IPS-20b (cell line): ENCODE measurements around the gene OR10H5.
"Not testable (repeated sequence)": the region's sequence is repeated elsewhere in the genome, so short reads cannot be mapped to it uniquely, and the experiment has no call there.

Experiments used
- H3K27ac ChIP-seq: one replicate; pipeline ENCODE4 v1.5.1; 2013; ENCODE audit warnings: low read length
- H3K27me3 ChIP-seq: 2 replicates; pipeline ENCODE4 v1.6.1; 2013; ENCODE audit warnings: mild to moderate bottlenecking, low read length, inconsistent platforms; ENCODE audit not compliant: insufficient read depth
- H3K36me3 ChIP-seq: 2 replicates; pipeline ENCODE4 v1.6.1; 2013; ENCODE audit warnings: low read depth, mild to moderate bottlenecking, inconsistent platforms, low read length, moderate library complexity; ENCODE audit not compliant: insufficient read depth
- H3K4me1 ChIP-seq: 2 replicates; pipeline ENCODE4 v1.6.1; 2013; ENCODE audit warnings: mild to moderate bottlenecking, control low read depth, inconsistent platforms, low read length, moderate library complexity; ENCODE audit not compliant: insufficient read depth
- H3K4me3 ChIP-seq: 2 replicates; pipeline ENCODE4 v1.5.1; 2013; ENCODE audit warnings: mild to moderate bottlenecking, low read length, inconsistent platforms
- H3K9ac ChIP-seq: 2 replicates; pipeline ENCODE4 v1.6.1; 2013; ENCODE audit warnings: low read depth, mild to moderate bottlenecking, inconsistent platforms, low read length, moderate library complexity
- H3K9me3 ChIP-seq: 2 replicates; pipeline ENCODE4 v1.6.1; 2013; ENCODE audit warnings: mild to moderate bottlenecking, low read depth, low read length, inconsistent platforms; ENCODE audit not compliant: insufficient read depth

Gene OR10H5, protein sequence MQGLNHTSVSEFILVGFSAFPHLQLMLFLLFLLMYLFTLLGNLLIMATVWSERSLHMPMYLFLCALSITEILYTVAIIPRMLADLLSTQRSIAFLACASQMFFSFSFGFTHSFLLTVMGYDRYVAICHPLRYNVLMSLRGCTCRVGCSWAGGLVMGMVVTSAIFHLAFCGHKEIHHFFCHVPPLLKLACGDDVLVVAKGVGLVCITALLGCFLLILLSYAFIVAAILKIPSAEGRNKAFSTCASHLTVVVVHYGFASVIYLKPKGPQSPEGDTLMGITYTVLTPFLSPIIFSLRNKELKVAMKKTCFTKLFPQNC

DNA sequence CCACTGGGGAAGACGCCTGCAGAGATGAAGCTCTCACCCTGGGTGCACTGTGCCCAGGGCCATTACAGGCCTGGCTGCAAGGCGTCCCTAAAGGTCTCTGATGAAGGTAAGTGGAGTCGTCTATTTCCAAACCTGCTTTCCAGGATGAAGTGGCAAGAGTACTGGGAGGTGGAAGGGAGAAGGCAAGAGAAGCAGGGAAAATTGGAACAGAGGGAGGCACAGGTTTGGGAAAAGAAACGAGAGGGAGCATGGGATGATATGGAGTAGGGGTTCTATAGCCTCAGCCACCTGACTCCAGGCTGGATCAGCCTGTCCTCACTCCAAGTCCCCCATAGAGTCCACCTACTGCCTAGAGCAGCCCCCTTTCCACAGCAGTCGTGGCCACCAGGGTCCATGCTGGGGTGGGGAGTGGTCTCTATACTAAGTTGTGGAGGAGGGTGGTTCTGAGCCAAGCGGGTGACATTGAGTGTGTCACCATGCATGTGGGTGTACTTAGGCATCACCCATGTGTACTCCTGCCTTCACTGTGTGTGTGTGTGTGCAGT is at the start of gene OR10H5:
TSS of gene OR10H5 (plus strand) at position 51 of the 545 bp plus-strand sequence. CDS start 6,388 bp downstream, outside the sequence.
- Histone ChIP-seq H3K4me1 (no peaks in the 10 kb centered on the region), H3K4me3 (no peak within 1 kb of the TSS), H3K27ac (no peak within 1 kb of the TSS), H3K27me3 (no peaks in the 10 kb centered on the region), H3K9me3 (peaks cover 71% of the 10 kb centered on the region), H3K9ac (no peak within 1 kb of the TSS), H3K36me3 (no peaks in the 10 kb centered on the region)

DNA sequence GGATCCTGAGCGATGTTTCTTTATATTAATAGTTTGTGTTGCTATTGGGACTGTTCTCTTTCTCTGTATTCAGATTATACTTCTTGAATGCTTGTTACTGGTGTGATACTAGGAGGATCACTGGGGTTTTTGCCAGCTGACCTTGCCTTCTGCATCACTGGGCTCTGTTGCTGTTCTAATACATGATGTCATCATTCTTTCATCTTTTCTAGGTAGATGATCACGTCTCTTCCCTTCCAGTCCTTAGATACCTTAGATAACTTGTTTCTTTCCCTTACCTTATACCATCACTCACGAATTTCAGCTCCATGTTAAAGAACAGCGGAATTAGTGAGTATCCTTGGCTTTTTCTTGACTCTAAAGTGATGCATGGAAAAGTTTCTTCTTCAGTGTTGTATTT is 49.7 kb upstream of the OR10H5 start, which contains the start of gene OR10H3:
TSS of gene OR10H3 (plus strand) at position 264 of the 400 bp plus-strand sequence. CDS start 3,408 bp downstream, outside the sequence.
- no peak within 1 kb of the TSS for H3K4me3 ChIP-seq
- H3K4me1 ChIP-seq: no peaks in the 10 kb centered on the region
- no peak within 1 kb of the TSS for H3K27ac ChIP-seq
- no peaks in the 10 kb centered on the region for H3K36me3 ChIP-seq
- H3K9ac ChIP-seq: no peak within 1 kb of the TSS
- H3K9me3 ChIP-seq: peaks cover 91% of the 10 kb centered on the region
- H3K27me3 ChIP-seq: no peaks in the 10 kb centered on the region

DNA sequence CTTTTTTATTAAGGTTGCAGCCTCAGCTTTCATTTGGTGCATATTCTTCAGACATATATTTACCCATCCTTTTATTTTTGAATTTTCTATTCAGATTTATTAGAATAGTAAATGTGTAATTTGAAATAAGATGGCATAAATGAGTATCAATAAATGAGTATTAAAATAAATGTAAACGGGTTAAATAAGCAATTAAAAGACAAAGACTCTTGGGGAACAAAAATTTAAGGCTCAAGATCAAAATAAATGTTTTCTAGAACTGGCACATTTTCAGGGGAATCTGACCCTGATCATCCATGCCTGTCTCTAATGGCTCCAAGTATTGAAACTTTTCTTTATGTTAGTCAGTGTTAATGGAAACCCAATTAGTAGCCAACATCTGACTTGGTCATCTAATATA is 46.7 kb upstream of the OR10H5 start:
- H3K4me3 ChIP-seq: no peak overlapping the region

GRCh38 chr19:15748239-15748638 is 39.2 kb upstream of the OR10H5 start:
- no peaks in the 10 kb centered on the region for H3K27me3 ChIP-seq
- H3K4me1 ChIP-seq: no peaks in the 10 kb centered on the region
- H3K36me3 ChIP-seq: no peaks in the 10 kb centered on the region
- H3K9me3 ChIP-seq: peaks cover 84% of the 10 kb centered on the region
- no peak overlapping the region for H3K4me3 ChIP-seq
- no peak overlapping the region for H3K9ac ChIP-seq
- no peak overlapping the region for H3K27ac ChIP-seq

More for the DNA sequence above, 46.7 kb upstream of the OR10H5 start:
- H3K27ac ChIP-seq: no peak overlapping the region
- no peaks in the 10 kb centered on the region for H3K4me1 ChIP-seq
- H3K9me3 ChIP-seq: peaks cover 78% of the 10 kb centered on the region
- H3K27me3 ChIP-seq: no peaks in the 10 kb centered on the region
- no peak overlapping the region for H3K9ac ChIP-seq
- H3K36me3 ChIP-seq: no peaks in the 10 kb centered on the region

GRCh38 chr19:15758379-15758778 is 29.1 kb upstream of the OR10H5 start:
- no peaks in the 10 kb centered on the region for H3K36me3 ChIP-seq
- peaks cover 94% of the 10 kb centered on the region for H3K9me3 ChIP-seq
- no peak overlapping the region for H3K9ac ChIP-seq
- no peaks in the 10 kb centered on the region for H3K4me1 ChIP-seq
- no peak overlapping the region for H3K27ac ChIP-seq
- H3K27me3 ChIP-seq: no peaks in the 10 kb centered on the region
- H3K4me3 ChIP-seq: no peak overlapping the region

GRCh38 chr19:15759962-15760565 is 27.4 kb upstream of the OR10H5 start:
- Histone ChIP-seq H3K27ac (no peak overlapping the region), H3K36me3 (no peaks in the 10 kb centered on the region), H3K4me1 (no peaks in the 10 kb centered on the region), H3K4me3 (no peak overlapping the region), H3K27me3 (no peaks in the 10 kb centered on the region), H3K9me3 (peaks cover 90% of the 10 kb centered on the region), H3K9ac (no peak overlapping the region)

DNA sequence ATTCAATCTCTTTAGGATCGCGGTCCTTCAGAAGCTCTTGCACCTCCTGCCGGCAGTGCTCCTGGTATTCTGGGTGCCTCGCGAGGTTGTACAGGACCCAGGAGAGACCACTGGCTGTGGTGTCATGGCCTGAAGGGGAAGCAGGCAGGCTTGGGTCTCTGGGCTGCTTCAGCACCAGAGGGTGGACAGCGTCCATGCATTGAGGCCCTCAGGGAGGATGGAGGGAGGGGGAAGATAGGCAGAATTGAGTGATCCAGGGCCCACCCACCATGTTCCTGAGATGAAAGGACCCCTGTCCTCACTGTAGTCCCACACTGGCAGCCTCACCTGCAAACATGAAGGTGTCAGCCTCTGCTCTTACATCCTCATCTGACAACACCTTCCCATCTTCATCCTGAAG is 17.9 kb upstream of the OR10H5 start:
- H3K9ac ChIP-seq: no peak overlapping the region
- H3K27ac ChIP-seq: no peak overlapping the region
- H3K4me1 ChIP-seq: no peaks in the 10 kb centered on the region
- no peaks in the 10 kb centered on the region for H3K36me3 ChIP-seq
- H3K4me3 ChIP-seq: no peak overlapping the region
- peaks cover 95% of the 10 kb centered on the region for H3K9me3 ChIP-seq
- H3K27me3 ChIP-seq: no peaks in the 10 kb centered on the region

DNA sequence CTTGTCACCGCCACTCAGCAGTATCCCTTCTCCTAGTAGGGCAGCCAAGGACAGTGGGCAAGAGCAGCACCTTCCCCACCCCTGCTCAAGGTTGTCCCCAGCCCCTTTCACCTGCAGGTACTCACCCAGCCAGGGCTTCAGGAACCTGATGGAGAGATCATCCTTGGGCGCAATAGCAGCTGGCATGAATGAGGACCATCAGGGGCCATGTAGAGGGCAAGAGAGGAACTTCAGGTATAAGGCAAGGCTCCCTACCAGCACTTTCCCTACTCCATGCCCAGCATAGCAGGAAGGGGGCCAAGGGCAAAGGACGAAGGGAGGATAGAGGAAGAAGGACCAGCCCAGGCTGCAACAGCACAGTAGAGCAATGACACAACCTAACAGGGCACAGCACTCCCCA is 13.3 kb upstream of the OR10H5 start:
- not testable (repeated sequence) for H3K9ac ChIP-seq, H3K27ac ChIP-seq, H3K27me3 ChIP-seq, H3K4me3 ChIP-seq, H3K4me1 ChIP-seq, H3K36me3 ChIP-seq
- H3K9me3 ChIP-seq: peaks cover 86% of the 10 kb centered on the region

DNA sequence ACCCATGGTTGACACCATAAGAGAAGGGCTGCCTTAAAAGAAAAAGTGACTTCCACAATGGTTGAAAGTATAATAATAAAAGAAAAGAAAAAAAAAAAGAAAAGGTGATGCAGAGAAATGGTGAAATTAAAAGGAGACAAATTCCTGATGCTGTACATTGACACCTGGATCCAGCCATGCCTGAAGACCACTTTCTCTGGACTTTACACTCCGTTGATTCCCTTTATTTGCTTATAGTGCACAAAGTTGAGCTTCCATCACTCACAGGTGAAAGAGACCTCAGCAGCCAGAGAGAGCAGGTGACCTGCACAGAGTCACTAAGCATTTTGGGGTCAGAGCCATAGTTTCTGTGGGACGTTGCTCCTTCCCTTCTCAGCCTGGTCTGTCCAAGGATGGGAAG is 12.2 kb upstream of the OR10H5 start:
- Histone ChIP-seq H3K9me3 (peaks cover 86% of the 10 kb centered on the region), H3K27ac (no peak overlapping the region), H3K27me3 (no peaks in the 10 kb centered on the region), H3K36me3 (no peaks in the 10 kb centered on the region), H3K4me3 (peak overlapping the region; percentile 18; the same call in 1 of the 2 replicates), H3K4me1 (no peaks in the 10 kb centered on the region), H3K9ac (no peak overlapping the region)

GRCh38 chr19:15776264-15776663 is 11.2 kb upstream of the OR10H5 start:
- Histone ChIP-seq H3K9me3 (peaks cover 86% of the 10 kb centered on the region), H3K27me3 (no peaks in the 10 kb centered on the region), H3K4me1 (no peaks in the 10 kb centered on the region), H3K27ac (no peak overlapping the region), H3K36me3 (no peaks in the 10 kb centered on the region), H3K4me3 (no peak overlapping the region), H3K9ac (no peak overlapping the region)

GRCh38 chr19:15776991-15777970 is 10.2 kb upstream of the OR10H5 start:
- no peak overlapping the region for H3K9ac ChIP-seq
- no peak overlapping the region for H3K27ac ChIP-seq
- no peaks in the 10 kb centered on the region for H3K4me1 ChIP-seq
- H3K36me3 ChIP-seq: no peaks in the 10 kb centered on the region
- H3K9me3 ChIP-seq: peaks cover 87% of the 10 kb centered on the region
- no peaks in the 10 kb centered on the region for H3K27me3 ChIP-seq
- no peak overlapping the region for H3K4me3 ChIP-seq
